ENCODE measurements around the gene AQP1.

AQP1 gene

DNA sequence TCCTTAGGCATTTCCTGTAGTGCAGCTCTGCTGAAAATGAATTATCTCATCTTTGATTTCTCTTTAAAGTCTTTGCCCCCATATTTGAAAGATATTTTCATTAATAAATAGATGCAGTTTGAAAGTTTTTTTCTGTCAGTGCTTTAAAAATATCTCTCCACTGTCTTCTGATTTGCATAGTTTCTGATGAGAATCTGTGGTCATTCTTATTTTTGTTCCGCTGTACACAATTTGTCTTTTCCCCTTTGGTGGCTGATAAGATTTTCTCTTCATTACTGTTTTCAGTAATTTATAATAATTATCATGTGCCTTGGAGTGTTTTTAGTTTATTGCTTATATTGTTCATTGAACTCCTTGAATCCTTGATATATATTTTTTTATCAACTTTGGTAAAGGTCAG is 45.1 kb downstream of the AQP1 start:
- no peak for DNase-seq (ENCODE audit: low read depth)
- no peak overlapping the region for H3K4me3 ChIP-seq (ENCODE audit: low read depth, low read length)
- TF ChIP-seq, protein P1, sequence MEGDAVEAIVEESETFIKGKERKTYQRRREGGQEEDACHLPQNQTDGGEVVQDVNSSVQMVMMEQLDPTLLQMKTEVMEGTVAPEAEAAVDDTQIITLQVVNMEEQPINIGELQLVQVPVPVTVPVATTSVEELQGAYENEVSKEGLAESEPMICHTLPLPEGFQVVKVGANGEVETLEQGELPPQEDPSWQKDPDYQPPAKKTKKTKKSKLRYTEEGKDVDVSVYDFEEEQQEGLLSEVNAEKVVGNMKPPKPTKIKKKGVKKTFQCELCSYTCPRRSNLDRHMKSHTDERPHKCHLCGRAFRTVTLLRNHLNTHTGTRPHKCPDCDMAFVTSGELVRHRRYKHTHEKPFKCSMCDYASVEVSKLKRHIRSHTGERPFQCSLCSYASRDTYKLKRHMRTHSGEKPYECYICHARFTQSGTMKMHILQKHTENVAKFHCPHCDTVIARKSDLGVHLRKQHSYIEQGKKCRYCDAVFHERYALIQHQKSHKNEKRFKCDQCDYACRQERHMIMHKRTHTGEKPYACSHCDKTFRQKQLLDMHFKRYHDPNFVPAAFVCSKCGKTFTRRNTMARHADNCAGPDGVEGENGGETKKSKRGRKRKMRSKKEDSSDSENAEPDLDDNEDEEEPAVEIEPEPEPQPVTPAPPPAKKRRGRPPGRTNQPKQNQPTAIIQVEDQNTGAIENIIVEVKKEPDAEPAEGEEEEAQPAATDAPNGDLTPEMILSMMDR (IDR thresholded peaks at IDR 0.05; ENCODE audit: control insufficient read depth, extremely low read depth, insufficient read depth): no peak

DNA sequence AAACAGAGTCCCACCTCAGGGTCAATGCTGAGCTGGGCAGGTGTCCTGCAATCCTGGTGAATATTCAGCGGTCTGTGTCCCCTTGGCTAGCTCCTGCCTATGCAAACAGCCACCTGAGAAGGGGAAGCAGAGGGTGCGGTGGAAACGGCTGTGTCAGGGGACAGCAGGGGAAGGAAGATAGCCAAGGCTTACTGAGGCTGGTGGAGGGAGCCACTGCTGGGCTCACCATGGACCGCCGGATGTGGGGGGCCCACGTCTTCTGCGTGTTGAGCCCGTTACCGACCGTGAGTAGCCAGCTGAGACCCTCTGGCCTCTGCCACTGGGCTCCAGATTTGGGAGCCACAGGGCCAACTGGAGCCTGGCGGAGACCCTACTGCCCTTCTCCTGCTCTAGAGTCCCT is 52.2 kb downstream of the AQP1 start, which contains the start of gene GHRHR:
TSS of gene GHRHR (plus strand) at position 112 of the 400 bp plus-strand sequence. CDS start at position 228, 116 bp downstream.
- TF ChIP-seq, protein P1 (IDR thresholded peaks at IDR 0.05; ENCODE audit: control insufficient read depth, extremely low read depth, insufficient read depth): no peak
- no peak within 1 kb of the TSS for H3K4me3 ChIP-seq (ENCODE audit: low read depth, low read length)
- DNase-seq (ENCODE audit: low read depth): no peak

DNA sequence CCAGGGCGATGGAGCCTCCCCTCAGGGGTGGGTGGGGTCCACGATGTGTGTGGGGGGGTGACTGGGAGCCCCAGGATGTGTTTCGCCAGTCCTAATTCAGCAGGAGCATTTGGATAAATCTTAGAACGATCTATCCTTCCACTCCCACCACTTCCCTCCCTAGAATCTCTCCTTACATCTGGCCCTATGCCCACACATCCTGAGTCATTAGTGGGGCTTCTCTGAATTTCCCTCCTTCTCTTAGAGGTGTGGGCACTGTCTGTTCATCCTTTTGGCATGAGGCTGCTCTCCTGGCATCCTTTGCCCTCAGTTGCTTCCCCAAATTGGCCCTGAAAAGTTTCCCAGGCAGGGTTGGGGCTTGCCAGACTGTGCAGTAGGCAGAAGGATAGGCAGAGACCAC is 53.7 kb downstream of the AQP1 start:
- H3K4me3 ChIP-seq (ENCODE audit: low read depth, low read length): no peak overlapping the region
- DNase-seq (ENCODE audit: low read depth): no peak
- TF ChIP-seq, protein P1 (IDR thresholded peaks at IDR 0.05; ENCODE audit: control insufficient read depth, extremely low read depth, insufficient read depth): no peak

DNA sequence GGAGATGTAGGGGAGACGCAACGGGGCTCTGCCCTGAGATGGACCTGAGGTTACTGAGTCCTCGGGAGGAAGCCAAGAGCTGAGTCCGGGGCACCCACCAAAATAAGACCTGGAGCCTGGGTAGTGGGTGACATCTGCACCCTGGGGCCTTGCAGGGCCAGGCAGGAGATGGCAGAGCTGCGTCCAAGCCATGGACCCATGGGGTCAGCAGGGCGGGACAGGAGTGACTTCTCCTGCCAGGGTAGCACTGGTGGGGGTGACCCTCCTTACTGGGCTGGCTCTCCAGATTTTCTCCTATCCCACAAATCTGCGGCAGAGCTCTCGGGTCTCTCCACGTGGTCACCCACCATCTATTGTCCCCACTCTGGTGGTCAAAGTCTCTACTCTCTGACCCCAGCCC is 54.2 kb downstream of the AQP1 start:
- no peak for DNase-seq (ENCODE audit: low read depth)
- TF ChIP-seq, protein P1 (IDR thresholded peaks at IDR 0.05; ENCODE audit: control insufficient read depth, extremely low read depth, insufficient read depth): no peak
- no peak overlapping the region for H3K4me3 ChIP-seq (ENCODE audit: low read depth, low read length)

DNA sequence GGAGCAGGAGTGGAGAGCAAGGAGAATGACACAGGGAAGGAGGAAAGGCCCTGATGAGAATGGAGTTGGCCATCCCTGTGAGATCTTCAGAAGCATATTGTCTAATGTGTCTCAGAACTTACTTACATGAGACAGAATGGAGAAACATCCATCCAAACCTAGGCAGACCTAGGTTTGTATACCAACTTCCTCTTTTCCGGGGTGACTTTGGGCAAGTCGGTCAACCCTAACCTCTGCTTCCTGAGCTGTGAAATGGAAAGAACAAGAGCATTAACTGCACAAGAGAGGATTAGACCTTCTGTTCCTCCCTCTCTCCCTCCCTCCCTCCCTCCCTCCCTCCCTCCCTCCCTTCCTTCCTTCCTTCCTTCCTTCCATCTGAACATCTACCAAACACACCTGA is 56.6 kb downstream of the AQP1 start:
- DNase-seq (ENCODE audit: low read depth): no peak
- TF ChIP-seq, protein P1 (IDR thresholded peaks at IDR 0.05; ENCODE audit: control insufficient read depth, extremely low read depth, insufficient read depth): no peak
- H3K4me3 ChIP-seq (ENCODE audit: low read depth, low read length): no peak overlapping the region

DNA sequence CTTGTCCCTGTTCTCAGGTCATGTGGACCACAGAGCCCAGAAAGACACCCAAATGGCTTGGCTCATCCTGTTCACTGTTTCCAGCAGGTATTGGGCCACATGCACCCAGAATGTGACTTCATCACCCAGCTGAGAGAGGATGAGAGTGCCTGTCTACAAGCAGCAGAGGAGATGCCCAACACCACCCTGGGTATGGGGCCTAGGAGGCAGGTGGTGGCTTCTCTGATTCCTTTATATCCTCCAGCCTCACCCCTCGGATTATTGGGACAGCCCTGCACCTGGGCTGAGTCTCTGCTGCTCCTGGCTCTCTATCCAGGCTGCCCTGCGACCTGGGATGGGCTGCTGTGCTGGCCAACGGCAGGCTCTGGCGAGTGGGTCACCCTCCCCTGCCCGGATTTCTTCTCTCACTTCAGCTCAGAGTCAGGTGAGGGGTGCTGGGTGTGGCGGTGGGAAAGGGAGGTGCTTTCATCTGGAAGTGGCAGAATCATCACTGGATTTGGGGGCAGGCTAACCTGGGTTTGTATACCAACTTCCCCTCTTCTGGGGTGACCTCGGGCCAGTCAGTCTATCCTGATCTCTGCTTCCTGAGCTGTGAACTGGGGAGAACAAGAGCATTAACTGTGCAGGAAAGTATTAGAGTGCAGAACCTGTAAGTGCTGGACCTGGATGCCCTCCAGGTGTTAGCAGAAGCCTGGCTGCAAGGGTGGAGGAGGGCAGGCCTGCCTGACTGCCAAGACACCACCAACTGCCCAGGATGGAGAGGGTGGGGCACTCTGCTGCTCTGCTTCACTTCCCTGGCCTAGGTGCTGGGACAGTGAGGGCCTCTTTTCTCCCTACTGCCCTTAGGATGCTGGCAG is 57.3 kb downstream of the AQP1 start:
- DNase-seq (ENCODE audit: low read depth): peak; percentile 52
- TF ChIP-seq, protein P1 (IDR thresholded peaks at IDR 0.05; ENCODE audit: control insufficient read depth, extremely low read depth, insufficient read depth): no peak
- no peak overlapping the region for H3K4me3 ChIP-seq (ENCODE audit: low read depth, low read length)

DNA sequence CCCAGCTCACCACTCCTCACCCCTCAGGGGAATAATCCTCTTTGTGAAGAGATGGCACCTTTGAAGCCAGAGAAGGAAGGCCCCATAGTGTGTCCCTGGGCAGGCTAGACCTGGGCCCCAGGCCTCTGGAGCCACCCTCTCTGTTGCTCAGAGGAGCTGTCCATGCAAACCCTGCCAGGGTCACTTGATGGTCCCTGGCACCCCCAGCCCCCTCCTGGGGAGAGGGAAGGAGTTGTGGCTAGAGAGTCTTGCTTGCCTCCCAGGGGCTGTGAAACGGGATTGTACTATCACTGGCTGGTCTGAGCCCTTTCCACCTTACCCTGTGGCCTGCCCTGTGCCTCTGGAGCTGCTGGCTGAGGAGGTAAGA is 57.9 kb downstream of the AQP1 start:
- TF ChIP-seq, protein P1 (IDR thresholded peaks at IDR 0.05; ENCODE audit: control insufficient read depth, extremely low read depth, insufficient read depth): no peak
- DNase-seq (ENCODE audit: low read depth): no peak
- H3K4me3 ChIP-seq (ENCODE audit: low read depth, low read length): no peak overlapping the region

Data from LNCaP clone FGC (cell line).